Measurements from ENCODE around the gene TNNI3K.

Gene TNNI3K

GRCh38 chr1:74430342-74430934, 195.3 kb downstream of the TNNI3K start:
- H3K36me3 ChIP-seq (ENCODE audit: control insufficient read depth, insufficient read depth, low read length), result no peaks in the 10 kb centered on the region
- DNase-seq (ENCODE audit: low read depth, low spot score), result no peak
- H3K27me3 ChIP-seq (ENCODE audit: control insufficient read depth, insufficient read depth, low read length), result no peaks in the 10 kb centered on the region
- no peak overlapping the region for H3K27ac ChIP-seq (ENCODE audit: low read length)
- H3K4me1 ChIP-seq (ENCODE audit: control insufficient read depth, insufficient read depth, low read length), result no peaks in the 10 kb centered on the region
- H3K9me3 ChIP-seq (ENCODE audit: control insufficient read depth, insufficient read depth, low read length), result no peaks in the 10 kb centered on the region
- no CpG with 5 or more reads among the region's 4 CpGs for WGBS (ENCODE audit: insufficient coverage, insufficient read length)
- H3K4me3 ChIP-seq (ENCODE audit: low read length), result no peak overlapping the region

- Histone ChIP-seq H3K27me3 (ENCODE audit: control insufficient read depth, insufficient read depth, low read length) (no peaks in the 10 kb centered on the region), H3K27ac (ENCODE audit: low read length) (no peak overlapping the region), H3K4me3 (ENCODE audit: low read length) (no peak overlapping the region), H3K4me1 (ENCODE audit: control insufficient read depth, insufficient read depth, low read length) (no peaks in the 10 kb centered on the region), H3K9me3 (ENCODE audit: control insufficient read depth, insufficient read depth, low read length) (no peaks in the 10 kb centered on the region), H3K36me3 (ENCODE audit: control insufficient read depth, insufficient read depth, low read length) (no peaks in the 10 kb centered on the region)
- WGBS (ENCODE audit: insufficient coverage, insufficient read length), result no CpG with 5 or more reads among the region's 4 CpGs
- no peak for DNase-seq (ENCODE audit: low read depth, low spot score)
Observed at GRCh38 chr1:74431531-74431930, 196.3 kb downstream of the TNNI3K start.

DNA sequence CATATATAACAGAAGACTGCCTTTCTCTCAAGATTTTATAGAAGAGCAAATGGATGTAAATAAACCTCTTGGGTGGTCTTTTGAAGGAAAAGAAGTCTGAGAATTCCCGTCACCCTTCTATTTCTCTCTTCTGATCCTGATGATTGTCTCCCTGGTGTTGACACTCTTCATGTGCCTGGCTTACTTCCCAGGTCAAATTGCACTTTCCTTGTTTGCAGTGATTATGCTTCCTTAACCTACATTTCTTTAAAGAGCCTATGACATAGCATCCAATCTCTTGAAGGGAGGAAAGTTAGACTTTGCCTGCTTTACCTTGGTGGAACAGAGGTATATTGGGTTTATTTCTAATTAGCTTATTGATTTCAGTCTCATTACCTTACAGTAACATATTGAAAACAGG, 197.1 kb downstream of the TNNI3K start:
- WGBS (ENCODE audit: insufficient coverage, insufficient read length), result no CpG with 5 or more reads among the region's 1 CpG
- H3K36me3 ChIP-seq (ENCODE audit: control insufficient read depth, insufficient read depth, low read length), result no peaks in the 10 kb centered on the region
- H3K4me3 ChIP-seq (ENCODE audit: low read length), result no peak overlapping the region
- DNase-seq (ENCODE audit: low read depth, low spot score), result no peak
- H3K27ac ChIP-seq (ENCODE audit: low read length), result no peak overlapping the region
- no peaks in the 10 kb centered on the region for H3K27me3 ChIP-seq (ENCODE audit: control insufficient read depth, insufficient read depth, low read length)
- H3K9me3 ChIP-seq (ENCODE audit: control insufficient read depth, insufficient read depth, low read length), result no peaks in the 10 kb centered on the region
- H3K4me1 ChIP-seq (ENCODE audit: control insufficient read depth, insufficient read depth, low read length), result no peaks in the 10 kb centered on the region

GRCh38 chr1:74434321-74434720, 199.1 kb downstream of the TNNI3K start:
- H3K27ac ChIP-seq (ENCODE audit: low read length), result no peak overlapping the region
- no peak overlapping the region for H3K4me3 ChIP-seq (ENCODE audit: low read length)
- DNase-seq (ENCODE audit: low read depth, low spot score), result no peak
- no CpG with 5 or more reads among the region's 2 CpGs for WGBS (ENCODE audit: insufficient coverage, insufficient read length)
- H3K4me1 ChIP-seq (ENCODE audit: control insufficient read depth, insufficient read depth, low read length), result no peaks in the 10 kb centered on the region
- no peaks in the 10 kb centered on the region for H3K27me3 ChIP-seq (ENCODE audit: control insufficient read depth, insufficient read depth, low read length)
- no peaks in the 10 kb centered on the region for H3K9me3 ChIP-seq (ENCODE audit: control insufficient read depth, insufficient read depth, low read length)
- H3K36me3 ChIP-seq (ENCODE audit: control insufficient read depth, insufficient read depth, low read length), result no peaks in the 10 kb centered on the region

DNA sequence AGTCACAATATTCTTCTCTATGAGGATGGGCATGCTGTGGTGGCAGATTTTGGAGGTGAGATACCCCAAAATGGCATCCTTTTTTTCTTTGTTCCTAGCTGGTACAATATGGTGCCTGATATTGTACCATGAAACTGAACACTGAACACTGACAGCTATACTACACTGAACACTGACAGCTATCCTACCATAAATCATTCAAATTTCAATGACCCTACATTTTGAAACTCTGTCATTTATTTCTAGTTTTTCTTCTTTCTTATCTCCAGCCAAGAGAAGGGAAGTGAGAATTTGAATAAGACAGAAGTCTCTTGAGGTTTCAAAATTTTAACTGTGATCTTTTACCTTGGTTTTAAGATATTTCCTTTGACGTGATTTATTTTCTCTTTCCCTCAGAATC, 200.9 kb downstream of the TNNI3K start:
- Histone ChIP-seq H3K9me3 (ENCODE audit: control insufficient read depth, insufficient read depth, low read length) (no peaks in the 10 kb centered on the region), H3K36me3 (ENCODE audit: control insufficient read depth, insufficient read depth, low read length) (no peaks in the 10 kb centered on the region), H3K4me3 (ENCODE audit: low read length) (no peak overlapping the region), H3K27me3 (ENCODE audit: control insufficient read depth, insufficient read depth, low read length) (no peaks in the 10 kb centered on the region), H3K4me1 (ENCODE audit: control insufficient read depth, insufficient read depth, low read length) (no peaks in the 10 kb centered on the region), H3K27ac (ENCODE audit: low read length) (no peak overlapping the region)
- WGBS (ENCODE audit: insufficient coverage, insufficient read length), result no CpG with 5 or more reads among the region's 1 CpG
- DNase-seq (ENCODE audit: low read depth, low spot score), result no peak

- Histone ChIP-seq H3K4me3 (ENCODE audit: low read length) (no peak overlapping the region), H3K4me1 (ENCODE audit: control insufficient read depth, insufficient read depth, low read length) (no peaks in the 10 kb centered on the region), H3K9me3 (ENCODE audit: control insufficient read depth, insufficient read depth, low read length) (no peaks in the 10 kb centered on the region), H3K27ac (ENCODE audit: low read length) (no peak overlapping the region), H3K27me3 (ENCODE audit: control insufficient read depth, insufficient read depth, low read length) (no peaks in the 10 kb centered on the region), H3K36me3 (ENCODE audit: control insufficient read depth, insufficient read depth, low read length) (no peaks in the 10 kb centered on the region)
- WGBS (ENCODE audit: insufficient coverage, insufficient read length), result no CpG with 5 or more reads among the region's 1 CpG
- no peak for DNase-seq (ENCODE audit: low read depth, low spot score)
Observed at GRCh38 chr1:74437035-74437434, 201.8 kb downstream of the TNNI3K start.

DNA sequence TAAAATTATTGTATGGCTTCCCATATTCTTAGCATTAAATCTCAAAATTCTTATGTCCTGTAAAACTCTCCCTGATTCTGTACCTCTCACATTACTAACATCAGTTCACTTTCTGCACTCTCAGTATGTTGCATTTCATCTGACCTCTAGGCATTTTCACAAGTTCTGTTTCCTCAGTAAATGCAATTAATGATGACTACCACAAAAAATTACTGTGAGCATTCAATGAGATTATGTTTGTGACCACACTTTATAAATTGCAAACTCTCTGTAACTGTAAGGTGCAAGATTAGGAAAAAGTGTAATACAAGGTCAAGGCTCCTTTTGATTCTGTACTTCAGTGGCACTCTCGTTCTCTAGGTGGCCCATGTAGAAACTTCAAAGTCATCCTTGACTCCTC, 216.8 kb downstream of the TNNI3K start:
- Histone ChIP-seq H3K27me3 (ENCODE audit: control insufficient read depth, insufficient read depth, low read length) (no peaks in the 10 kb centered on the region), H3K4me1 (ENCODE audit: control insufficient read depth, insufficient read depth, low read length) (no peaks in the 10 kb centered on the region), H3K4me3 (ENCODE audit: low read length) (no peak overlapping the region), H3K9me3 (ENCODE audit: control insufficient read depth, insufficient read depth, low read length) (no peaks in the 10 kb centered on the region), H3K36me3 (ENCODE audit: control insufficient read depth, insufficient read depth, low read length) (no peaks in the 10 kb centered on the region), H3K27ac (ENCODE audit: low read length) (no peak overlapping the region)
- WGBS (ENCODE audit: insufficient coverage, insufficient read length), result no CpG with 5 or more reads among the region's 1 CpG
- no peak for DNase-seq (ENCODE audit: low read depth, low spot score)

DNA sequence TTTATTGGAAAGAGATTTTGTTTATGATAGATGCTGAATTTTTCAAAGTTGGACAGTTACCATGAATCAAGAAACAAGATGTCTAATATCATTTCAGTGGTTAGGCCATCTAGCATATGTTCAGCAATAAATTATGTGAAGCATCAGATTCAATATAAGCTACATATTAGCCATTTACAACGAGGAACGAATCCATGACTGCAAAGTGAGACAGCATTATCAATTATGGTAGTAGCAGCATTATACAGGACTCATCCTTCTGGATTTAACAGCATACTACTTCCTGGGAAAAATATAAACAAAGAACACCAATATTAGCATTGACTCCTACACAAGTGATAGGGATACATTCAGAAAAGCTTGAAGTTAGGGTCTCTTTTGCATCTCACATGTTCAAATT, 218.1 kb downstream of the TNNI3K start:
- no peaks in the 10 kb centered on the region for H3K36me3 ChIP-seq (ENCODE audit: control insufficient read depth, insufficient read depth, low read length)
- H3K4me3 ChIP-seq (ENCODE audit: low read length), result no peak overlapping the region
- DNase-seq (ENCODE audit: low read depth, low spot score), result no peak
- no peaks in the 10 kb centered on the region for H3K4me1 ChIP-seq (ENCODE audit: control insufficient read depth, insufficient read depth, low read length)
- no peaks in the 10 kb centered on the region for H3K27me3 ChIP-seq (ENCODE audit: control insufficient read depth, insufficient read depth, low read length)
- no peak overlapping the region for H3K27ac ChIP-seq (ENCODE audit: low read length)
- no peaks in the 10 kb centered on the region for H3K9me3 ChIP-seq (ENCODE audit: control insufficient read depth, insufficient read depth, low read length)
- no CpG with 5 or more reads among the region's 2 CpGs for WGBS (ENCODE audit: insufficient coverage, insufficient read length)

- Histone ChIP-seq H3K9me3 (ENCODE audit: control insufficient read depth, insufficient read depth, low read length) (no peaks in the 10 kb centered on the region), H3K27me3 (ENCODE audit: control insufficient read depth, insufficient read depth, low read length) (no peaks in the 10 kb centered on the region), H3K4me1 (ENCODE audit: control insufficient read depth, insufficient read depth, low read length) (no peaks in the 10 kb centered on the region), H3K36me3 (ENCODE audit: control insufficient read depth, insufficient read depth, low read length) (no peaks in the 10 kb centered on the region), H3K4me3 (ENCODE audit: low read length) (no peak overlapping the region), H3K27ac (ENCODE audit: low read length) (no peak overlapping the region)
- no peak for DNase-seq (ENCODE audit: low read depth, low spot score)
Observed at GRCh38 chr1:74455390-74455789, 220.2 kb downstream of the TNNI3K start.

DNA sequence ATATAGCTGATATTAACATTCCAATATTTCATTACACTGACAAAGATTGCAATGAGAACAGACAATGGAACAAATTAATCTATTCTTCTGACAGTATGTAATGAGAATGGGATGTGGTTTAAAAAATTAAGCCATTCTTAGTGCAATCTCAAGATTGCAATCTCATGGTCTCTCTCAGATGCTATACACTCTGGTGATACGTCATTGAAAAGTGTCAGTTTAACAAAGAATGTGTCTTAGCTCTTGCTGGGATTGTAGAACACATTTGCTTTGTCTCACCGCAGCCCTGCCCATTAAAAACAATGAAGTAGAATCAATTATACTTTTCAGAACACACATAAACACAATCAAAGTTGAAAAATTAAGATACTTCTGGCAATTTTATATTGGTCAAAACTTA, 222.1 kb downstream of the TNNI3K start:
- Histone ChIP-seq H3K4me3 (ENCODE audit: low read length) (no peak overlapping the region), H3K9me3 (ENCODE audit: control insufficient read depth, insufficient read depth, low read length) (no peaks in the 10 kb centered on the region), H3K4me1 (ENCODE audit: control insufficient read depth, insufficient read depth, low read length) (no peaks in the 10 kb centered on the region), H3K27me3 (ENCODE audit: control insufficient read depth, insufficient read depth, low read length) (no peaks in the 10 kb centered on the region), H3K27ac (ENCODE audit: low read length) (no peak overlapping the region), H3K36me3 (ENCODE audit: control insufficient read depth, insufficient read depth, low read length) (no peaks in the 10 kb centered on the region)
- WGBS (ENCODE audit: insufficient coverage, insufficient read length), result no CpG with 5 or more reads among the region's 2 CpGs
- DNase-seq (ENCODE audit: low read depth, low spot score), result no peak

GRCh38 chr1:74463333-74463988, 228.3 kb downstream of the TNNI3K start:
- no peaks in the 10 kb centered on the region for H3K36me3 ChIP-seq (ENCODE audit: control insufficient read depth, insufficient read depth, low read length)
- no peak overlapping the region for H3K4me3 ChIP-seq (ENCODE audit: low read length)
- no CpG with 5 or more reads among the region's 9 CpGs for WGBS (ENCODE audit: insufficient coverage, insufficient read length)
- DNase-seq (ENCODE audit: low read depth, low spot score), result no peak
- no peaks in the 10 kb centered on the region for H3K9me3 ChIP-seq (ENCODE audit: control insufficient read depth, insufficient read depth, low read length)
- no peaks in the 10 kb centered on the region for H3K27me3 ChIP-seq (ENCODE audit: control insufficient read depth, insufficient read depth, low read length)
- no peaks in the 10 kb centered on the region for H3K4me1 ChIP-seq (ENCODE audit: control insufficient read depth, insufficient read depth, low read length)
- H3K27ac ChIP-seq (ENCODE audit: low read length), result no peak overlapping the region
